HepG2 (cell line): Measurements from ENCODE around the gene AARS1. TPM values are rescaled to one million over a fixed set of nuclear protein-coding genes. Genes with fewer than 3 reads are reported as not detected.

ENCODE experiments used
- ARID5B ChIP-seq: IDR thresholded peaks from 2 replicates; pipeline ENCODE4 v1.4.0; 2020; ENCODE audit warnings: mild to moderate bottlenecking, missing genetic modification reagents
- BCL6 ChIP-seq: IDR thresholded peaks from 2 replicates; pipeline ENCODE4 v1.6.1; 2016; ENCODE audit warnings: missing genetic modification reagents, missing compliant biosample characterization
- FOXA1 ChIP-seq, 2 experiments: fragments of 450-650 bp in 1 of 2; sonication (generic) in 1 of 2; formaldehyde crosslinking in 1 of 2; IDR thresholded peaks; 2 replicates each; pipeline versions ENCODE4 v1.4.0 to v1.6.1; 2016 to 2020; ENCODE audit warnings: missing genetic modification reagents in 1 of 2
- HIVEP1 ChIP-seq: sonication (generic); formaldehyde crosslinking; IDR thresholded peaks from 2 replicates; pipeline ENCODE4 v1.4.0; 2020; ENCODE audit warnings: mild to moderate bottlenecking, missing genetic modification reagents
- HOXA7 ChIP-seq: sonication (generic); formaldehyde crosslinking; IDR thresholded peaks from 2 replicates; pipeline ENCODE4 v1.8.1; 2022; ENCODE audit warnings: mild to moderate bottlenecking, missing genetic modification reagents, moderate library complexity
- JUND ChIP-seq: sonication (generic); formaldehyde crosslinking; IDR thresholded peaks from 2 replicates; pipeline ENCODE4 v1.8.0; 2022; ENCODE audit warnings: mild to moderate bottlenecking, missing genetic modification reagents
- MED1 ChIP-seq: sonication (generic); formaldehyde crosslinking; IDR thresholded peaks from 2 replicates; pipeline ENCODE4 v1.4.0; 2020; ENCODE audit warnings: missing genetic modification reagents
- PAWR ChIP-seq: sonication (generic); formaldehyde crosslinking; IDR thresholded peaks from 2 replicates; pipeline ENCODE4 v1.4.0; 2020; ENCODE audit warnings: missing genetic modification reagents, mild to moderate bottlenecking, borderline replicate concordance
- SMARCE1 ChIP-seq: fragments of 450-650 bp; IDR thresholded peaks from 2 replicates; pipeline ENCODE4 v1.6.1; 2017; ENCODE audit warnings: borderline replicate concordance
- SMYD3 ChIP-seq: sonication (generic); formaldehyde crosslinking; IDR thresholded peaks from 2 replicates; pipeline ENCODE4 v1.8.1; 2023; ENCODE audit warnings: mild to moderate bottlenecking, missing genetic modification reagents
- ZBTB38 ChIP-seq: sonication (generic); formaldehyde crosslinking; IDR thresholded peaks from 2 replicates; pipeline ENCODE4 v1.5.1; 2020; ENCODE audit warnings: mild to moderate bottlenecking, missing genetic modification reagents
- ZNF407 ChIP-seq: sonication (generic); formaldehyde crosslinking; IDR thresholded peaks from one replicate; pipeline ENCODE4 v1.5.1; 2020; ENCODE audit warnings: mild to moderate bottlenecking, missing genetic modification reagents; ENCODE audit errors: not compliant biosample characterization
- ZNF451 ChIP-seq: sonication (generic); formaldehyde crosslinking; IDR thresholded peaks from 2 replicates; pipeline ENCODE4 v1.5.0; 2020; ENCODE audit warnings: mild to moderate bottlenecking, missing genetic modification reagents
- ZNF550 ChIP-seq: sonication (generic); formaldehyde crosslinking; IDR thresholded peaks from 2 replicates; pipeline ENCODE4 v1.4.0; 2020; ENCODE audit warnings: mild to moderate bottlenecking, missing genetic modification reagents, borderline replicate concordance
- ZNF619 ChIP-seq: sonication (generic); formaldehyde crosslinking; IDR thresholded peaks from 2 replicates; pipeline ENCODE4 v1.4.0; 2020; ENCODE audit warnings: mild to moderate bottlenecking, missing genetic modification reagents
- ZNF773 ChIP-seq: sonication (generic); formaldehyde crosslinking; IDR thresholded peaks from 2 replicates; pipeline ENCODE4 v1.4.0; 2020; ENCODE audit warnings: missing genetic modification reagents, borderline replicate concordance
- polyA plus RNA-seq, 8 experiments: library from polyadenylated mRNA; depleted of rRNA in 3 of 8; stranded (reverse) in 7 of 8; unstranded in 1 of 8; fragments of >200 nt; fragmentation: Illumina TruSeq in 4 of 8; extraction: Trizol in 4 of 8; gene quantifications; 2 replicates each; pipeline versions ENCODE4 v1.2.1 to v1.2.3, GENCODE V29; 2011 to 2016; ENCODE audit warnings: low read depth in 4 of 8, missing spikeins in 1 of 8, mixed read lengths in 1 of 8; ENCODE audit not compliant: insufficient read depth in 1 of 8
- total RNA-seq, 5 experiments: library from RNA; depleted of rRNA; stranded (reverse); fragments of >200 nt; fragmentation: Illumina TruSeq; extraction: Trizol; gene quantifications; 2 replicates each; pipeline ENCODE4 v1.2.3, GENCODE V29; 2016; ENCODE audit warnings: low read depth in 1 of 5

The AARS1 gene
- total and polyA plus RNA-seq, 2 of the 13 experiments (the other 11 are each of a cell fraction or from before 2014, with no cell fraction given), result 107 to 132 TPM

GRCh38 chr16:70298988-70299938, 10.0 kb upstream of the AARS1 start, which contains the start of gene DDX19B (continued):
- TF ChIP-seq MED1 (CRISPR knock-in tag) (peak; percentile 87), ZNF773 (CRISPR knock-in tag) (no peak), HOXA7 (CRISPR knock-in tag) (no peak), PAWR (CRISPR knock-in tag) (no peak), ARID5B (CRISPR knock-in tag) (peak; percentile 78; the same call in 1 of the 2 replicates), ZNF619 (CRISPR knock-in tag) (peak; percentile 92), ZNF407 (CRISPR knock-in tag) (peak; percentile 93), BCL6 (CRISPR knock-in tag) (peak; percentile 81), ZNF550 (CRISPR knock-in tag) (0 out of 2 replicates have a peak, but pooled peaks have one; percentile 51), SMYD3 (peak; percentile 90; the same call in 1 of the 2 replicates), ZNF451 (CRISPR knock-in tag) (peak; percentile 89), FOXA1 (IDR thresholded peaks at IDR 0.05) (peak; percentile 58; the same call in 1 of the 2 replicates), FOXA1 (CRISPR knock-in tag; IDR thresholded peaks at IDR 0.05) (peak; percentile 99), ZBTB38 (CRISPR knock-in tag) (peak; percentile 83), JUND (CRISPR knock-in tag) (0 out of 2 replicates have a peak, but pooled peaks have one; percentile 30), HIVEP1 (CRISPR knock-in tag) (peak; percentile 94), SMARCE1 (no peak)
